Stimulated activated CD8-positive, alpha-beta memory T cell treated with anti-CD3 and anti-CD28 coated beads, Interleukin-15, amount 100 ng/mL, for 24 hours (primary cell): ENCODE data around the gene DBNDD2.

Source experiments
- DNase-seq: peaks from one replicate; pipeline ENCODE4 v3.0.0-alpha.2; 2020; ENCODE audit warnings: low read depth

The DBNDD2 gene

GRCh38 chr20:45449528-45449927, 41.4 kb downstream of the DBNDD2 start:
- no peak for DNase-seq

GRCh38 chr20:45450097-45450818, 42.2 kb downstream of the DBNDD2 start:
- no peak for DNase-seq

- no peak for DNase-seq
Measured at GRCh38 chr20:45452238-45452637, 44.1 kb downstream of the DBNDD2 start.

GRCh38 chr20:45452772-45453691, 44.9 kb downstream of the DBNDD2 start:
- no peak for DNase-seq

- DNase-seq: no peak
Measured at GRCh38 chr20:45456632-45457031, 48.5 kb downstream of the DBNDD2 start.

- DNase-seq: no peak
Measured at GRCh38 chr20:45459606-45460005, 51.5 kb downstream of the DBNDD2 start.
